ENCODE measurements around the gene SYNE4.

- no peak for TF ChIP-seq POLR2A (IDR thresholded peaks at IDR 0.05; ENCODE audit: low read depth, low read length)
- TF ChIP-seq CTCF (conservative IDR thresholded peaks at IDR 0.05; ENCODE audit: low read depth, low read length), result no peak
Observed at GRCh38 chr19:36032251-36033104, 23.9 kb upstream of the SYNE4 start, which contains the start of gene CLIP3.
